ENCODE data around the gene PDE6B.
"Not testable (repeated sequence)": the region's sequence is repeated elsewhere in the genome, so short reads cannot be mapped to it uniquely, and the experiment has no call there.

PDE6B gene

DNA sequence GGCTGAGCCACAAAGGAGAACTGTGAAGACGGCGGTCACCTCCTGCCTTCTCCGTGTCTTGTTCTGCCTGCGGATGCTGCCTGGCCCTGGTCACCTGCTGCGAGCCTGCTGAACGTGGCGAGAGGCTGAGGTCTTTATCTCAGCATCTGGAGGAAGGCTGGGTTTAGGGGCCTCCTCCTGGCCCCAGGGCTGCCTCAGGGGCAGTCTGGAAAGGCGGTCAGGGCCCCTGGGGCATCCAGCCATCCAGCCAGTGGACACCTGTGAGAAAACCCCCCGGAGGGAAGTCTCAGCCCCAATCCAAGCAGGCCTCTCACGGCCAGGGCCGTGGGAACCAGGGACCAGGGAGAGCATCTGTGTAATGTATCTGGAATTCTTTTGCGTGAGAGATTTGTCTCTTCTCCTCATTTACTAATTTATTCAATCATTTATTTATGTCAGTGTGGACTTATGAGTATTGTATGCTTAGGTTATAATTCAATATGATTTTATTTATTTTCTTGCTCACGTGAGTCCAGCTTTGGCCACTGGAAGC lies 11.3 kb downstream of the PDE6B start:
- Histone ChIP-seq H3K4me3 (ENCODE audit: insufficient read depth, low read depth, low read length, poor library complexity, severe bottlenecking) (no peak overlapping the region), H3K27ac (ENCODE audit: insufficient read depth, low read length, poor library complexity, severe bottlenecking) (no peak overlapping the region), H3K9me3 (ENCODE audit: control insufficient read depth, low read length) (no peaks in the 10 kb centered on the region), H3K36me3 (ENCODE audit: control insufficient read depth, insufficient read depth, low read length) (no peaks in the 10 kb centered on the region), H3K27me3 (replicated peaks; ENCODE audit: control insufficient read depth, insufficient read depth, low read length, poor library complexity, severe bottlenecking) (no peaks in the 10 kb centered on the region), H3K4me1 (ENCODE audit: control insufficient read depth, insufficient read depth, low read length, poor library complexity, severe bottlenecking) (no peaks in the 10 kb centered on the region)
- DNase-seq: no peak

DNA sequence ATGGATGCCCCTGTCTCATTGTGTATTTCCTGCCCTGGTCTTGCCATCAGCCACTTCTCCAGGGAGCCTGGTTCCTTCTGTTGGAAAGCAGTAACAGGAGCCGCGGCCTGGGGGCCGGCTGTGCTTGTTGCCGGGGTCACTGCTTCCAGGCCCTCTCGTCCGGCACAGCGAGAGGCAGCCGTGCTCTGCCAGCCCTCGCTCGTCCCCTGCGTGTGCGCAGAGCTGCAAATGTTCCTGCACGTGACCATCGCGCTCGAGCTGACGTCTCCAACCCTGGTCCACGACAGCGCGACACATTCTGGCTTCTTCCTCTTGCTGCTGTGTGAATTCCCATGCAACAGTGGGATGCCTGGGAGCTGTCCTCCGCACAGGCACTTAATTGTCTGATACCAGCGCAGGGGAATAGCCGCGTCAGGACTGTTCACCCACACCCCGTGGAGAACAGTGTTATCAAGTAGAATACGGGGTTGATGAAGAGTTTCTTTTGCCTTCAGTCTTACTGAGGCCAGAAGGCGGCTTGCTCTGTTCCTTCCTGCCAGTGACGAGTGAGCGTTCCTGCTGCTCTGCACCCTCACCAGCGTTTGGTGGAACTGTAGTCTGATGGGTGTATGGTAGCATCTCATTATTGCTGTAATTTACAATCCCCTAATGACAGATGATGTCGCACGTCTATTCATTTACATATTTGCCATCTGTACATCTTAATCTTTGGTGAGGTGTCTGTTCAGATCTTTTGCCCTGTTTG lies 12.3 kb downstream of the PDE6B start:
- no peaks in the 10 kb centered on the region for H3K36me3 ChIP-seq (ENCODE audit: control insufficient read depth, insufficient read depth, low read length)
- H3K4me3 ChIP-seq (ENCODE audit: insufficient read depth, low read depth, low read length, poor library complexity, severe bottlenecking): no peak overlapping the region
- no peak for DNase-seq
- no peak overlapping the region for H3K27ac ChIP-seq (ENCODE audit: insufficient read depth, low read length, poor library complexity, severe bottlenecking)
- no peaks in the 10 kb centered on the region for H3K9me3 ChIP-seq (ENCODE audit: control insufficient read depth, low read length)
- no peaks in the 10 kb centered on the region for H3K4me1 ChIP-seq (ENCODE audit: control insufficient read depth, insufficient read depth, low read length, poor library complexity, severe bottlenecking)
- no peaks in the 10 kb centered on the region for H3K27me3 ChIP-seq (replicated peaks; ENCODE audit: control insufficient read depth, insufficient read depth, low read length, poor library complexity, severe bottlenecking)

DNA sequence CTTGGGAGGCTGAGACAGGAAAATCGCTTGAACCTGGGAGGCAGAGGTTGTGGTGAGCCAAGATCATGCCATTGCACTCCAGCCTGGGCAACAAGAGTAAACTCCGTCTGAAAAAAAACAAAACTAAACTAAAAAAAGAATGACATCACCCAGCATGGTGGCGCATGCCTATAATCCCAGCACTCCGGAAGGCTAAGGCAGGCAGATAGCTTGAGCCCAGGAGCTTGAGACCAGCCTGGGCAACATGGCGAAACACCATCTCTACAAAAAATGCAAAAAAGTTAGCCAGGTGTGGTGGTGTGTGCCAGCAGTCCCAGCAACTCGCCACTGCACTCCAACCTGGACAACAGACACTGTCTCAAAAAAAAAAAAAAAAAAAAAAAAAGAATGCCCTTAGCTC lies 17.0 kb downstream of the PDE6B start:
- H3K27me3 ChIP-seq (replicated peaks; ENCODE audit: control insufficient read depth, insufficient read depth, low read length, poor library complexity, severe bottlenecking); DNase-seq; H3K4me1 ChIP-seq (ENCODE audit: control insufficient read depth, insufficient read depth, low read length, poor library complexity, severe bottlenecking); H3K4me3 ChIP-seq (ENCODE audit: insufficient read depth, low read depth, low read length, poor library complexity, severe bottlenecking); H3K9me3 ChIP-seq (ENCODE audit: control insufficient read depth, low read length); H3K27ac ChIP-seq (ENCODE audit: insufficient read depth, low read length, poor library complexity, severe bottlenecking); H3K36me3 ChIP-seq (ENCODE audit: control insufficient read depth, insufficient read depth, low read length): not testable (repeated sequence)

DNA sequence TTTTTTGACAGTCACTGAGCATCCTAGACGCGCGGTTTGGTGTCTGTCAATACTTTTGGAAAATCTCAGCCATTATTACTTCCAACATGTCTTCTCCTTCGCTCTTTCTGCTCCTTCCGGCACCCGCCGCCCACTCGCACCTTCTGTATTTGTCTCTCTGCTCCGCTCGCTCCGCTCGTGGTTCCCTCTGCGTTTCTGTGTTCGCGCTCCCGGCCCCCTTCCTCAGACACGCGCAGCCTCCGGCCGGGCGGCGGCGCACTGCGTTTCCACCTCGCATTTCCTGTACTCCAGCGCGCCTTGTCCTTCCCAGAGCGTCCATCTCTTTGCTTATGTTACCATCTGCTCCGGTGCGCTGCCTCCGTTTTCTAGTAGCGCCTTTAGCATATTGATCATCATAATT lies 21.1 kb downstream of the PDE6B start:
- no peak for DNase-seq
- H3K27me3 ChIP-seq (replicated peaks; ENCODE audit: control insufficient read depth, insufficient read depth, low read length, poor library complexity, severe bottlenecking): no peaks in the 10 kb centered on the region
- H3K4me3 ChIP-seq (ENCODE audit: insufficient read depth, low read depth, low read length, poor library complexity, severe bottlenecking): peak overlapping the region; percentile 18
- no peaks in the 10 kb centered on the region for H3K36me3 ChIP-seq (ENCODE audit: control insufficient read depth, insufficient read depth, low read length)
- H3K9me3 ChIP-seq (ENCODE audit: control insufficient read depth, low read length): no peaks in the 10 kb centered on the region
- no peaks in the 10 kb centered on the region for H3K4me1 ChIP-seq (ENCODE audit: control insufficient read depth, insufficient read depth, low read length, poor library complexity, severe bottlenecking)
- H3K27ac ChIP-seq (ENCODE audit: insufficient read depth, low read length, poor library complexity, severe bottlenecking): no peak overlapping the region

DNA sequence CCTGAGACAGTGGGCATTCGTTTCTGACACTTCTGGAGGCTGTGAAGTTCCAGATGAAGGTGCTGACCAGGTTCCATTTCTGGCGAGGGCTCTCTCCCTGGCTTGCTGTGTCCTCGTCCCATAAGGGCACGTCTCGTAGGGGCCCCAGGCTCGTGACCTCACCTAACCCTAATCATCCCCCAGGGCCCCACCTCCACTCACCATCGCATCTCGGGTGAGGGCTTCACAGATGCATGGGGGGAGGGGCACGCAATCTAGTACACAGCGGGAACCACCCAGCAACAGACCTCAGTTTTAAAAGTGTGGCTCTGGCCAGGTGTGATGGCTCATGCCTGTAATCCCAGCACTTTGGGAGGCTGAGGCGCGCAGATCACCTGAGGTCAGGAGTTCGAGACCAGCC lies 22.1 kb downstream of the PDE6B start:
- Histone ChIP-seq H3K36me3 (ENCODE audit: control insufficient read depth, insufficient read depth, low read length) (no peaks in the 10 kb centered on the region), H3K4me1 (ENCODE audit: control insufficient read depth, insufficient read depth, low read length, poor library complexity, severe bottlenecking) (no peaks in the 10 kb centered on the region), H3K27ac (ENCODE audit: insufficient read depth, low read length, poor library complexity, severe bottlenecking) (no peak overlapping the region), H3K9me3 (ENCODE audit: control insufficient read depth, low read length) (no peaks in the 10 kb centered on the region), H3K4me3 (ENCODE audit: insufficient read depth, low read depth, low read length, poor library complexity, severe bottlenecking) (no peak overlapping the region), H3K27me3 (replicated peaks; ENCODE audit: control insufficient read depth, insufficient read depth, low read length, poor library complexity, severe bottlenecking) (no peaks in the 10 kb centered on the region)
- no peak for DNase-seq

DNA sequence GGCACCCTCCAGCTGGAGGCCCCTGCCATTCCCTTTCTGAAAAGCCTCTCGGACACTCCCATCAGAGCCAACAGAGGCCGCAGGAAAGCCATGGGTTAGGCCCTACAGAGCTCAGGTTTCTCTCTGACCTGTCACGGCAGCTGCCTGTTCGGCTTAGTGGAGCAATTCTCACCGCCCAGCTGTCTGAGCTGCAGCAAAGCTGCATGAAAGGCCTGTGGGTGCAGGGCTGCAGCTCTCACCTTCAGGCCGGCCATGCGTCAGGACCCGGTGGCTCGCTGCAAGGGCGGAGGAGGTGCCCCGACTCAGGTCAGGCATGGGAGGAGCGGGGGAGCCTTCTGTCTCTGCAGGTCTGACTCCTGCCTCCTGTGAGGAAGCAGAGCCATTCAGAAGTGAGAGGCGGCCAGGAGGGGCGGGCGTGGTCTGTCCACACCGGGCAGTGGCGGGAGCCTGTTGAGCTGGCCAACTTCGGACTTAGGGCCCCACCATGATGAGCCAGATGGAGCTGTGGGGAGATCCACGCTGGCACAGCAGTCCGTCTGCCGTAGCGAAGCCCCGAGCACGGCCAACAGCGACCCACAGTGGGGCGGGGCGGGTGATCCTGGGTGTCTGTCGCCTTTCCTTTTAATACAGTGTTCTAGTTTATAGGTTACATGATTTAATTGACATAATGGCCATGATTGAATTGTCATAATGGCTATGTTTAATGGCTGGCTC lies 23.4 kb downstream of the PDE6B start:
- H3K36me3 ChIP-seq (ENCODE audit: control insufficient read depth, insufficient read depth, low read length): no peaks in the 10 kb centered on the region
- no peaks in the 10 kb centered on the region for H3K27me3 ChIP-seq (replicated peaks; ENCODE audit: control insufficient read depth, insufficient read depth, low read length, poor library complexity, severe bottlenecking)
- no peaks in the 10 kb centered on the region for H3K9me3 ChIP-seq (ENCODE audit: control insufficient read depth, low read length)
- no peak overlapping the region for H3K4me3 ChIP-seq (ENCODE audit: insufficient read depth, low read depth, low read length, poor library complexity, severe bottlenecking)
- no peak for DNase-seq
- no peaks in the 10 kb centered on the region for H3K4me1 ChIP-seq (ENCODE audit: control insufficient read depth, insufficient read depth, low read length, poor library complexity, severe bottlenecking)
- H3K27ac ChIP-seq (ENCODE audit: insufficient read depth, low read length, poor library complexity, severe bottlenecking): no peak overlapping the region

DNA sequence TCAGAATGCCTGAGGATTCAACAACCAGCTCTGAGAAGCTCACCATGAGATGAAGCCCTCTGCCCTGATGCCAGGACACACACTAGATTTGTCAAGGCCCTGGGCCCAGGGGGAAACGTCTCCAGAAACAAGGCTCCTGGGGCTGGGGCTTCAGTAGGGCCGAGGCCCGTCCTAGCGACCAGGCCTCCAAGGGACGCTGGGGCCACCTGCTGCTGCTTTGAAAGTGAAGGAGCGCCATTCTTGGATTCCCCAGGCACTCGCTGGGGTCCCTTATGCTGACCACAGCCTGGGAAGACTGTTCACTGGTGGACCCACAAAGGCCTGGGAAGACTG lies 23.9 kb downstream of the PDE6B start:
- H3K27me3 ChIP-seq (replicated peaks; ENCODE audit: control insufficient read depth, insufficient read depth, low read length, poor library complexity, severe bottlenecking): no peaks in the 10 kb centered on the region

DNA sequence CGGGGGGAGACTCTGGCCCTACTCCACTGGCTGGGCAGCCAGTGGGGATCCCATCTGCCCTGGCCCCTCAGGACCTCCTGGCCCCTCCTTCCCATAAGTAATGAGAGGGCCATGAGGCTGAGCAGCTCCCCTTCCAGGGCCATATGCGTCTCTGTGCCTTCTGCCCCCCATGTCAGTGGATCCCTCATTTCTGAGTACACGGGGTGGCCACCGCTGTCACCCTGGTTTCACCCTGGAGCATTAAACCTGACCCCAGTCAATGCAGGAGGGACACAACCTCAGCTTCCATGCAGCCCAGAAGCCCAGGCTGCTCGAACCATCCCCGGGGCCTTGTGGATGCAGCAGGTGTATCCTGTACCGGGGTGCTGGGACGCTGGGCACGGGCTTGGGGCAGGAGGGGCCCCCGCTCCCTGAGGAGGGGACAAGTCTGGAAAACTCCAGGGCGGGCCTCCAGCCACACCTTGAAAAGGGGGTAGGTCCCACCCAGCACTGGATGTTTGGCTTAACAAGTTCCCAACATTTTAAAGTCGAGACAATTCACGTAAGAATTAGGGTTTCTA lies 24.5 kb downstream of the PDE6B start:
- Histone ChIP-seq H3K27me3 (replicated peaks; ENCODE audit: control insufficient read depth, insufficient read depth, low read length, poor library complexity, severe bottlenecking) (no peaks in the 10 kb centered on the region), H3K36me3 (ENCODE audit: control insufficient read depth, insufficient read depth, low read length) (no peaks in the 10 kb centered on the region), H3K4me3 (ENCODE audit: insufficient read depth, low read depth, low read length, poor library complexity, severe bottlenecking) (no peak overlapping the region), H3K4me1 (ENCODE audit: control insufficient read depth, insufficient read depth, low read length, poor library complexity, severe bottlenecking) (no peaks in the 10 kb centered on the region), H3K27ac (ENCODE audit: insufficient read depth, low read length, poor library complexity, severe bottlenecking) (no peak overlapping the region), H3K9me3 (ENCODE audit: control insufficient read depth, low read length) (no peaks in the 10 kb centered on the region)
- no peak for DNase-seq

More for the DNA sequence above, 23.9 kb downstream of the PDE6B start:
- Histone ChIP-seq H3K36me3 (ENCODE audit: control insufficient read depth, insufficient read depth, low read length) (no peaks in the 10 kb centered on the region), H3K27ac (ENCODE audit: insufficient read depth, low read length, poor library complexity, severe bottlenecking) (no peak overlapping the region), H3K4me1 (ENCODE audit: control insufficient read depth, insufficient read depth, low read length, poor library complexity, severe bottlenecking) (no peaks in the 10 kb centered on the region), H3K9me3 (ENCODE audit: control insufficient read depth, low read length) (no peaks in the 10 kb centered on the region), H3K4me3 (ENCODE audit: insufficient read depth, low read depth, low read length, poor library complexity, severe bottlenecking) (no peak overlapping the region)
- DNase-seq: no peak

DNA sequence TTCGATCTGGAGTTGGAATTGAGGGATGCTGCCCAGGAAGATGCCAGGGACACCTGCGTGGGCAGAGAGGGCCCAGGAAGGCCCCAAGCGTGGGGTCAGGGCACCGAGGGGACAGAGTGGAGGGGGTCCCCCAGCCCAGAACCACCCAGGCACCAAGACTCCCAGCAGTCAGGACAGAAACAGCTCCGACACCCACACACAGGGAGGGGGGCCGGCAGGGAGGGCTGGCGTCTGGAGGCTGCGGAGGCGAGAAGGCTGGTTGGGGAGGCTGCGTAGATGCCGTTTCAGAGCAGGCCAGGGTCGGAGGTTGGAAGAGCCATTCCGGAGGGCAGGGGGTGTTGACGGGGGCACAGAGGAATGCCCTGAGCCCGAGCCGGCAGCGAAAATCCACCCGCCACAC lies 25.1 kb downstream of the PDE6B start:
- Histone ChIP-seq H3K4me3 (ENCODE audit: insufficient read depth, low read depth, low read length, poor library complexity, severe bottlenecking) (no peak overlapping the region), H3K36me3 (ENCODE audit: control insufficient read depth, insufficient read depth, low read length) (no peaks in the 10 kb centered on the region), H3K27me3 (replicated peaks; ENCODE audit: control insufficient read depth, insufficient read depth, low read length, poor library complexity, severe bottlenecking) (no peaks in the 10 kb centered on the region), H3K9me3 (ENCODE audit: control insufficient read depth, low read length) (no peaks in the 10 kb centered on the region), H3K4me1 (ENCODE audit: control insufficient read depth, insufficient read depth, low read length, poor library complexity, severe bottlenecking) (no peaks in the 10 kb centered on the region), H3K27ac (ENCODE audit: insufficient read depth, low read length, poor library complexity, severe bottlenecking) (no peak overlapping the region)
- DNase-seq: no peak
